Activated B cell treated with CpG ODN at 0.5 μM for 24 hours (primary cell): ENCODE results near the gene GMEB2. TPM values are rescaled to one million over a fixed set of nuclear protein-coding genes. Genes with fewer than 3 reads are reported as not detected.
"Not testable (repeated sequence)": the region's sequence is repeated elsewhere in the genome, so short reads cannot be mapped to it uniquely, and the experiment has no call there.

ENCODE experiments used
- ATAC-seq: fragments of 200-7000 bp; cut with Tn5 transposase; one replicate; pipeline ENCODE4 v1.10.0; 2021; ENCODE audit warnings: low read depth, mild to moderate bottlenecking, moderate library complexity
- CTCF ChIA-PET: fragments of 350-600 bp; sonication (Branson Sonifier 250); formaldehyde crosslinking; loops from one replicate; lab custom pipeline; 2021; ENCODE audit warnings: antibody characterized with exemption; lab: Charles Lee
- POLR2A ChIA-PET: fragments of 350-600 bp; sonication (Branson Sonifier 250); formaldehyde crosslinking; loops from one replicate; lab custom pipeline; 2021; ENCODE audit warnings: antibody characterized with exemption; lab: Charles Lee
- DNase-seq: peaks from one replicate; pipeline ENCODE4 v3.0.0; 2022
- H3K27ac Mint-ChIP-seq: one replicate; pipeline ENCODE4 v1.8.0; 2020; ENCODE audit warnings: mixed read lengths
- H3K27me3 Mint-ChIP-seq: one replicate; pipeline ENCODE4 v1.8.0; 2021; ENCODE audit warnings: mixed read lengths
- H3K36me3 Mint-ChIP-seq: one replicate; pipeline ENCODE4 v1.8.0; 2021; ENCODE audit warnings: low read depth, mixed read lengths
- H3K4me1 Mint-ChIP-seq: one replicate; pipeline ENCODE4 v1.8.0; 2021; ENCODE audit warnings: mixed read lengths
- H3K4me3 Mint-ChIP-seq: one replicate; pipeline ENCODE4 v1.8.0; 2020; ENCODE audit warnings: mild to moderate bottlenecking, mixed read lengths
- H3K9me3 Mint-ChIP-seq: one replicate; pipeline ENCODE4 v1.8.0; 2020; ENCODE audit warnings: mixed read lengths
- intact Hi-C: fragments of 100-400 bp; cut with micrococcal nuclease; formaldehyde crosslinking; loops from one replicate; pipeline ENCODE4 v1.15.1; 2024
- total RNA-seq: library from RNA; stranded (reverse); gene quantifications from 2 replicates; pipeline ENCODE4 v1.2.3, GENCODE V29; 2022
- TF ChIP-seq, protein P1 (sequence below): fragments of 200-600 bp; IDR thresholded peaks from one replicate; pipeline ENCODE4 v1.8.0; 2022; ENCODE audit warnings: antibody characterized with exemption, mild to moderate bottlenecking

GMEB2 gene
- total RNA-seq, 1 donor from 2014 or later = 16.9 TPM

DNA sequence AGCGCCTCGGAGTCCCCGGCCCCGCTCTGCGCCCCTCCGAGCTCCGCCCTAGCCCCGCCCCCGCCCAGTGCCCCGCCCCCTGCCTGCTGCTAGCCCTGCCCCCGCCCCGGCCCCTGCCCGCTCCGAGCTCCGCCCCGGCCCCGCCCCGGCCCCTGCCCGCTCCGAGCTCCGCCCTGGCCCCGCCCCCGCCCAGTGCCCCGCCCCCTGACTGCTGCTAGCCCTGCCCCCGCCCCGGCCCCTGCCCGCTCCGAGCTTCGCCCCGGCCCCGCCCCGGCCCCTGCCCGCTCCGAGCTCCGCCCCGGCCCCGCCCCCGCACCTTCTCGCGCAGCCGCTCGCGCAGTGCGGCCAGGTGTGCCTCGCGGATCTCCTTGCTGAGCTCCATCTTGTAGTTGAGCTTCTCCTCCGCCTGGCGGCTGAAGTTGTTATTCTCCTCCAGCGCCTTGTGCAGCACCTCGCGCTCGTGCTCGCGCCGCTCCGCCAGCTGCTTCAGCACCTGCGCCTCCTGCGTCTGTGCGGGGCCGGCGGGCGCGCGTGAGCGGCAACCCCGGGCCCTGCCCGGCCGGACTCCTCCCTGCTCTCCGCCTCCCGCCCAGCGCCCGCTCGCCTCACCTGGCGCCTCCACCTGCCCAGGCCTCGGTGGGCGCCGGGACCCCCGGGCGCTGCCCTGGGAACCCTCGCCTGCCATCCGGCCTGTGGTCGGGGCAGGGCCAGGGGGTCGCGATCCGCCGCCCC lies 15.1 kb upstream of the GMEB2 start:
- ATAC-seq (peak; percentile 76), DNase-seq (peak; percentile 92)
- H3K4me3 Mint-ChIP-seq = peak overlapping the region; percentile 78
- peaks cover 35% of the 10 kb centered on the region for H3K4me1 Mint-ChIP-seq
- ChIA-PET CTCF (interaction anchor here (0.6 to 3.2 kb wide), 25 partner anchors 9 to 332 kb away, joined by 3 to 27 read pairs (median 4); partner anchors contain the start of genes ARFRP1, GMEB2, LIME1 and PTK6), POLR2A (interaction anchor here (0.6 to 6.6 kb wide), 27 partner anchors 10 to 458 kb away, joined by 3 to 161 read pairs (median 6); partner anchors contain the start of genes ARFRP1, GMEB2, HELZ2 and LIME1)
- H3K9me3 Mint-ChIP-seq = peaks cover 2% of the 10 kb centered on the region
- TF ChIP-seq, protein P1, sequence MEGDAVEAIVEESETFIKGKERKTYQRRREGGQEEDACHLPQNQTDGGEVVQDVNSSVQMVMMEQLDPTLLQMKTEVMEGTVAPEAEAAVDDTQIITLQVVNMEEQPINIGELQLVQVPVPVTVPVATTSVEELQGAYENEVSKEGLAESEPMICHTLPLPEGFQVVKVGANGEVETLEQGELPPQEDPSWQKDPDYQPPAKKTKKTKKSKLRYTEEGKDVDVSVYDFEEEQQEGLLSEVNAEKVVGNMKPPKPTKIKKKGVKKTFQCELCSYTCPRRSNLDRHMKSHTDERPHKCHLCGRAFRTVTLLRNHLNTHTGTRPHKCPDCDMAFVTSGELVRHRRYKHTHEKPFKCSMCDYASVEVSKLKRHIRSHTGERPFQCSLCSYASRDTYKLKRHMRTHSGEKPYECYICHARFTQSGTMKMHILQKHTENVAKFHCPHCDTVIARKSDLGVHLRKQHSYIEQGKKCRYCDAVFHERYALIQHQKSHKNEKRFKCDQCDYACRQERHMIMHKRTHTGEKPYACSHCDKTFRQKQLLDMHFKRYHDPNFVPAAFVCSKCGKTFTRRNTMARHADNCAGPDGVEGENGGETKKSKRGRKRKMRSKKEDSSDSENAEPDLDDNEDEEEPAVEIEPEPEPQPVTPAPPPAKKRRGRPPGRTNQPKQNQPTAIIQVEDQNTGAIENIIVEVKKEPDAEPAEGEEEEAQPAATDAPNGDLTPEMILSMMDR = no peak
- intact Hi-C loops = loop anchor here (1.0 to 5.0 kb wide), 7 partner anchors 16 to 331 kb away; partner anchors contain the start of genes RTEL1 and UCKL1
- peaks cover 2% of the 10 kb centered on the region for H3K36me3 Mint-ChIP-seq
- H3K27me3 Mint-ChIP-seq = no peaks in the 10 kb centered on the region
- H3K27ac Mint-ChIP-seq = peak overlapping the region; percentile 71

GRCh38 chr20:63641146-63641791 lies 14.4 kb upstream of the GMEB2 start:
- ATAC-seq = peak; percentile 21
- intact Hi-C loops = loop anchor here (1.0 to 5.0 kb wide), 2 partner anchors 88 to 316 kb away; partner anchors contain the start of gene UCKL1
- H3K4me3 Mint-ChIP-seq = peak overlapping the region; percentile 78
- POLR2A ChIA-PET = interaction anchor here (0.6 to 6.6 kb wide), 28 partner anchors 10 to 459 kb away, joined by 3 to 161 read pairs (median 6); partner anchors contain the start of genes ARFRP1, GMEB2, HELZ2 and LIME1
- peaks cover 40% of the 10 kb centered on the region for H3K4me1 Mint-ChIP-seq
- TF ChIP-seq, protein P1 = no peak
- H3K27me3 Mint-ChIP-seq = no peaks in the 10 kb centered on the region
- CTCF ChIA-PET = interaction anchor here (0.6 to 3.2 kb wide), 24 partner anchors 9 to 333 kb away, joined by 3 to 27 read pairs (median 4); partner anchors contain the start of genes ARFRP1, GMEB2, LIME1 and PTK6
- DNase-seq = no peak
- H3K36me3 Mint-ChIP-seq = peaks cover 2% of the 10 kb centered on the region
- peaks cover 2% of the 10 kb centered on the region for H3K9me3 Mint-ChIP-seq
- peak overlapping the region; percentile 76 for H3K27ac Mint-ChIP-seq

DNA sequence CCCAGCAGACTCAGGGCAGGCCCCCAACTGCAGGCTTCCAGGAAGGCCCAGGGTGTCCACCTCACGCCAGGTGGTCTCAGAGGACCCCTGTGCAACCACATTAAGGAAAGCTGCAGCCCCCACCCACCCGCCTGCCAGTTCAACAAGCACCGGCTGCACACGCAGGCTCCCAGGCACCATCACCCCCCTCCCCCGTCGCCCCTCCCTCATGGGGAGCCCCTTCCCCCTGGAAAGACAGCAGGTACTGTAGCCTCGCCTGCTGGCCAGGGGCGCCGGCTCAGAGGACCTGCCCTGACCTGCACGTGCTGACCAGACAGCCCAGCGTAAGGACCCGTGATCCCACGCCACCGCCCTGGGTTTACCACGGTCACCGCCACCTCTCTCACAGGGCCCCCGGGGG lies 13.8 kb upstream of the GMEB2 start:
- not testable (repeated sequence) for DNase-seq, H3K27me3 Mint-ChIP-seq, ATAC-seq, H3K9me3 Mint-ChIP-seq, H3K36me3 Mint-ChIP-seq
- Mint-ChIP-seq H3K4me1 (peaks cover 44% of the 10 kb centered on the region), H3K27ac (peak overlapping the region; percentile 84), H3K4me3 (peak overlapping the region; percentile 74)
- intact Hi-C loops = loop anchor here (1.0 to 5.0 kb wide), 2 partner anchors 87 to 317 kb away; partner anchors contain the start of gene UCKL1
- ChIA-PET POLR2A (interaction anchor here (0.7 to 6.6 kb wide), 14 partner anchors 10 to 333 kb away, joined by 4 to 161 read pairs (median 15); partner anchors contain the start of genes ARFRP1, GMEB2, HELZ2 and LIME1), CTCF (interaction anchor here (1.8 kb wide), 1 partner anchor 17 kb away, joined by 19 read pairs; the partner anchor contains the start of gene RTEL1)

DNA sequence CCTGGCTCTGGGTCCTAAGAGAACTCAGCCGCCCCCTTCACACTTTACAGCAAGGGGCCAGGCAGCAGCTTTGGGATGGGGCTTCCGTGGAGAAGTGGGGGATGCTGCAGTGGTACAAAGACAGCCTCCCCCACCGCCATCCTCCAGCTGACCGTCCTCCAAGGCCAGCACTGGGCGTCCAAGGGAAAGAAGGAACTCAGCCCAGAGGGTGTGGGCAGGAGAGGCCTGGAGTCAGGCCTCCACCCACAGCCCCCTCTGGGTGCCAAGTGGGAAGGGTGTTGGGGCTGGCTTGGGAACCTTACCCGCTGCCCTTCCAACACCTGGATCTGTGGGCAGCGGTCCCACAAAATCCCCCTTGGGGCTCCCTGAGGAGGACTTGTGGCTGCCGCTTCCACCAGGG lies 13.2 kb upstream of the GMEB2 start:
- H3K4me3 Mint-ChIP-seq = peak overlapping the region; percentile 84
- H3K9me3 Mint-ChIP-seq = peaks cover 2% of the 10 kb centered on the region
- H3K27me3 Mint-ChIP-seq = no peaks in the 10 kb centered on the region
- CTCF ChIA-PET = no interaction called here
- TF ChIP-seq, protein P1 = no peak
- intact Hi-C loops = loop anchor here (5.0 kb wide), 1 partner anchor 317 kb away; the partner anchor contains the start of gene UCKL1
- H3K27ac Mint-ChIP-seq = peak overlapping the region; percentile 99
- ATAC-seq (no peak), DNase-seq (no peak)
- POLR2A ChIA-PET = interaction anchor here (0.7 to 6.6 kb wide), 7 partner anchors 9 to 225 kb away, joined by 3 to 161 read pairs (median 7); partner anchors contain the start of genes GMEB2, RTEL1 and TPD52L2
- peaks cover 50% of the 10 kb centered on the region for H3K4me1 Mint-ChIP-seq
- peaks cover 2% of the 10 kb centered on the region for H3K36me3 Mint-ChIP-seq
